Activated naive CD8-positive, alpha-beta T cell (primary cell): ENCODE results near the gene CDH23.

ENCODE experiments used
- H3K27ac Mint-ChIP-seq: one replicate; pipeline ENCODE4 v1.8.0; 2021; ENCODE audit warnings: mixed read lengths
- H3K27me3 Mint-ChIP-seq: one replicate; pipeline ENCODE4 v1.8.0; 2021; ENCODE audit warnings: mixed read lengths
- H3K36me3 Mint-ChIP-seq: one replicate; pipeline ENCODE4 v1.8.0; 2021; ENCODE audit warnings: mixed read lengths
- H3K4me1 Mint-ChIP-seq: one replicate; pipeline ENCODE4 v1.8.0; 2021; ENCODE audit warnings: low read depth, mixed read lengths
- H3K4me3 Mint-ChIP-seq: one replicate; pipeline ENCODE4 v1.8.0; 2021; ENCODE audit warnings: mild to moderate bottlenecking, mixed read lengths
- H3K9me3 Mint-ChIP-seq: one replicate; pipeline ENCODE4 v1.8.0; 2021; ENCODE audit warnings: low read depth, mixed read lengths

CDH23 gene

DNA sequence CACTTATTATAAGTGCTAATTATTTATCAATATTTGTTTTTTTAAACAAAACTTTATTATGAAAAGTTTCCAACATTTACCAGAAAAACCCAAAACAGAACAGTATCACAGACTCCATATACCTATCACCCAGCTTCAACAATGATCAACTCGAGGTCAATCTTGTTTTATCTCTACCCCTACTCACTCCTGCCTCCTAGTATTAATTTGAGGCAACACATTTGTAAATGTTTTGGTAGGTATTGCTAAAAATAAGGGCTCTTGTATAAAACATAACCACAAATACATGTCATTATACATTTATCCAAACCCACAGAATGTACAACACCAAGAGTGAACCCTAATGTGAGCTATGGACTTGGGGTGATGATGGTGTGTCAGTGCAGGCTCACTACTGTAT, 15.9 kb upstream of the CDH23 start:
- no peaks in the 10 kb centered on the region for H3K9me3 Mint-ChIP-seq
- H3K4me3 Mint-ChIP-seq = no peak overlapping the region
- H3K4me1 Mint-ChIP-seq = peaks cover 8% of the 10 kb centered on the region
- peaks cover 2% of the 10 kb centered on the region for H3K27me3 Mint-ChIP-seq
- H3K27ac Mint-ChIP-seq = no peak overlapping the region
- no peaks in the 10 kb centered on the region for H3K36me3 Mint-ChIP-seq

DNA sequence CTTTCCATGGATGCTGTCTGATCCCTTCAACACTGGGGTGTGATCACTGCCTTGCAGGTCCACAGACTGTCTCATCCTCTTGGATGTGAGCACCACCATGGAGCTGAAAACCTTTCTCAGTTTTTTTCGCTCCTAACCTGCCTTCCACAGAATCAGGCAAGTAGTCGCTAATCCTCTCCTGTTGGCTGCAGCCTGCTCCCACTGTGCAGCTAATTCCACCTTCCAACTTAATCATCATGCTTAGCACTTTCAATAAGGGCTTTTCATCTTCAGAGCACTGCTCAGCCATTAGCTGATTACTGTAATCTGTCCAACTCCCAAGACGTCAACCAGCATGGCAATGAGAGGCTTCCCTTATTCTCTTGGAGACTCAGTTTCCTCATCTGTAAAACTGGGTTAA, 15.1 kb upstream of the CDH23 start:
- Mint-ChIP-seq H3K4me1 (peaks cover 4% of the 10 kb centered on the region), H3K27ac (no peak overlapping the region)

DNA sequence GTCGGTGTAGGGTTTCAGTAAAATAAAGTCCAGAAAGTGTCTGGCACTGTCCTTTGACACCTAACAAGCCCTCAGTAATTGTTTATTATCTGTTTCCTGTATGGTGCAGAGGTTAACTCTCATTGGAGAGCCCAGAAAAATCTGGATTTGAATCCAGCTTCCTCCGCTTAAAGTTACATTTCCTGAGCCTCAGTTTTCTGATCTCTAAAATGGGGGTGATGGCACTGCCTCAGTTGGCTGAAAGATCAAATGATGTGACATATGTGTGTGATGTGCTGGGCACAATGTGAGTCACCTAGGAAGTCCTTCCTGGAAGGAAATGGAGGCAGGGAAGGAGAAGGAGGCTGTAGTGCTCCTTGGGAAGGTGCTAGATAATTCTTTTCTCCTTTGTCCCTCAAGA, 14.7 kb upstream of the CDH23 start:
- H3K9me3 Mint-ChIP-seq = no peaks in the 10 kb centered on the region
- no peak overlapping the region for H3K27ac Mint-ChIP-seq
- peaks cover 4% of the 10 kb centered on the region for H3K4me1 Mint-ChIP-seq
- no peak overlapping the region for H3K4me3 Mint-ChIP-seq
- H3K36me3 Mint-ChIP-seq = no peaks in the 10 kb centered on the region
- H3K27me3 Mint-ChIP-seq = peaks cover 2% of the 10 kb centered on the region

More for the DNA sequence above, 15.1 kb upstream of the CDH23 start:
- peaks cover 2% of the 10 kb centered on the region for H3K27me3 Mint-ChIP-seq
- H3K4me3 Mint-ChIP-seq = no peak overlapping the region
- H3K9me3 Mint-ChIP-seq = no peaks in the 10 kb centered on the region
- H3K36me3 Mint-ChIP-seq = no peaks in the 10 kb centered on the region

DNA sequence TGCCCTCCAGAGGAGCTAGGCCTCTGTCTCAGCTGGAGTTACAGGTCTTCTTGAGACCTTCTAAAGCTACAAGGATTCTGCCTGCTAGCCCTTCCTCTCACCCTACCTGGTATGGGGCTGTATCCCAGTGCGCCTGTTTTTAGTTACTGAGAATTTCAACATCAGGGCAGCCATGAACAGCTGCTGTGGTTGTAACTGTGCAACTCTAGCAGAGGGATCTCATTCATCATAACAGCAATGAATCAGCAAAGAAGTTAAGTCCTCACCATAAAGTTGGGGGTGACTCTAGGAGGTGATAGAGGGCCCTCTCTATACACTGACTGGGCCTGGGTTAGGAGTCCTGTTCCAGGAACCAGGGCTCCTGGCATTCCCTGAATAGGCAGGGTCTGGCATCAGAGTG, 14.0 kb upstream of the CDH23 start:
- no peak overlapping the region for H3K27ac Mint-ChIP-seq
- H3K9me3 Mint-ChIP-seq = no peaks in the 10 kb centered on the region
- H3K36me3 Mint-ChIP-seq = no peaks in the 10 kb centered on the region
- H3K4me1 Mint-ChIP-seq = peaks cover under 1% of the 10 kb centered on the region
- H3K27me3 Mint-ChIP-seq = peaks cover 2% of the 10 kb centered on the region
- no peak overlapping the region for H3K4me3 Mint-ChIP-seq

DNA sequence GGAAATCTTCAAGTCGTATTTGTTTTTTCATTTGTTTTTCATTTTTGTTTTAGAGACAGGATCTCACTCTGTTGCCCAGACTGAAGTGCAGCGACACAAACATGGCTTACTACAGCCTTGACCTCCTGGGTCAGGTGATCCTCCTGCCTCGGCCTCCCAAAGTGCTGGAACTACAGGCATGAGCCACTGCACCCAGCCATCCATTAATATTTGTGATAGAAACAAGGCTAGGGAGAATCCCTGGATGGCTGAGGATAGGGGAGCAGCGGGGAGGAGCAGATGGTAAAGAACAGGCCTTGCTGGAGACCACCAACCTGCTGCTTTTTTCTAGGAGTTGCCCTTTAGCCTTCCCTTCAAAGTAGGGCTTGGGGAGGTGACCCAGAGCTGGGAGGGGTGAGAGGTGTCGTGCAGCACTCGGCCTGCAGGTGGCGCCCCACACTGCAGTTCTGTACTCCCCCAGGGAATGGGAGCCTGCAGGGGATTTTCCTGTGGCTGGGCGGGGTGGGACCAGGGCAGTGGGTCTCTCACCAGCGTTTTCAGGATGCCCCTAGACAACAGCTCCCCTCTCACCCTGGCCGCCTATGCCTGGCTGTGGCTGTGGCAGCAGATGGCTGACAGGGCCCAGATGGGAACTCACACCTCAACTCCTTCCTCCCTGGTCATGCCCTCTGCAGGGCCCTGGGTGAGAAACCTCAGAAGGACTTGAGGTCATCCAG, 12.6 kb upstream of the CDH23 start:
- peaks cover 2% of the 10 kb centered on the region for H3K27me3 Mint-ChIP-seq
- H3K4me3 Mint-ChIP-seq = no peak overlapping the region
- no peaks in the 10 kb centered on the region for H3K36me3 Mint-ChIP-seq
- H3K9me3 Mint-ChIP-seq = no peaks in the 10 kb centered on the region
- no peak overlapping the region for H3K27ac Mint-ChIP-seq
- H3K4me1 Mint-ChIP-seq = no peaks in the 10 kb centered on the region

DNA sequence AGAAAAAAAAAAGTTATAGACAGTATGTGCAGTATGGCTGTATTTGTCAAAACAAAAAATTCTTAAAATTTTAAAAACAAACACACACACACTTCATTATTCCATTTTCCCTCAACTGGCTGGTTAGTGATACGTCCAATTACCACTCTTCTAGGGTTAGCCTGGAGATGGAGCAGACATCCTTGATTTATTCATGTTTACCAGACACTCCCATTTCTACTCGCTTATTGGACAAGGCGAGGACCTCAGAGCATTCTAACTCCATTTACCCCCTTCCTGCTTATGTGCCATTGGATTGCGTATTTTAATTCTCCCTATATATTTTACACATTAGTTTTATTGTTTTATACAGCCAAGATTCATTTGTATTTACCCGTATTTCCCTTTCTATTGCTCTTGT, 8.5 kb upstream of the CDH23 start:
- Mint-ChIP-seq H3K4me3 (no peak overlapping the region), H3K36me3 (no peaks in the 10 kb centered on the region), H3K4me1 (peaks cover 4% of the 10 kb centered on the region), H3K27me3 (peaks cover 7% of the 10 kb centered on the region), H3K9me3 (no peaks in the 10 kb centered on the region), H3K27ac (no peak overlapping the region)

DNA sequence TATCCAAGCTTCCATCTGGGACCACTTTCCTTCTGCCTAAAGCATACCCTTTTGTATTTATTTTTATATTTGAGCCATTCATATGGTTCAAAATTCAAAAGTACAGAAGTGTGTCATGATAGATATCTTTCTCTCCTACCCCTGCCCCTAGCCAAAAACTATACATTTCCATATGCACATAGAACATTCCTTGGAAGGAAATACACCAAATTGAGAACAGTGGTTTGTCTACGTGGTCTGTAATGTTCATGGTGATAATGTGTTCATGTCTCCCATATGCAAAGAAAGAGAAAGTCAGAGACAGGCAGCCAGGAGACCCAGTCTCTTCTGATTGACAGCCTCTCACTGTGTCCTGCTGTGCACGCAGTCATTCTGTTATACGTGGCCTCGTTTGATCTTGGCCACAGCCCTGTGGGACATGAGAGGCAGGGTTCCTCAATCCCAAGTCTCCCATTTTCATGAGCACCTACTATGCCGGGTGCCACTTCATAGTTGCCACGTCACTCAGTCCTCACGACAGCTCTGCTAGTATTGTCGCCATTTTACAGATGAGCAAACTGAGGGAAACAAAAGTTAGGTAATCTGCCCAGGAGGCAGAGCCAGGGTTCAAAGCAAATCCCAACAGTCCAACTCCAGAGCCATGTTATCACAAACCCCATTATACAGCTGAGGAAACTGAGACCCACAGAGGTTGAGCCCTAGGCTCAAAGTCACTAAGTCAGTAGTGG, 8.0 kb upstream of the CDH23 start:
- H3K4me3 Mint-ChIP-seq = no peak overlapping the region
- peaks cover 4% of the 10 kb centered on the region for H3K4me1 Mint-ChIP-seq
- H3K9me3 Mint-ChIP-seq = no peaks in the 10 kb centered on the region
- H3K27me3 Mint-ChIP-seq = peaks cover 10% of the 10 kb centered on the region
- H3K27ac Mint-ChIP-seq = no peak overlapping the region
- H3K36me3 Mint-ChIP-seq = no peaks in the 10 kb centered on the region

DNA sequence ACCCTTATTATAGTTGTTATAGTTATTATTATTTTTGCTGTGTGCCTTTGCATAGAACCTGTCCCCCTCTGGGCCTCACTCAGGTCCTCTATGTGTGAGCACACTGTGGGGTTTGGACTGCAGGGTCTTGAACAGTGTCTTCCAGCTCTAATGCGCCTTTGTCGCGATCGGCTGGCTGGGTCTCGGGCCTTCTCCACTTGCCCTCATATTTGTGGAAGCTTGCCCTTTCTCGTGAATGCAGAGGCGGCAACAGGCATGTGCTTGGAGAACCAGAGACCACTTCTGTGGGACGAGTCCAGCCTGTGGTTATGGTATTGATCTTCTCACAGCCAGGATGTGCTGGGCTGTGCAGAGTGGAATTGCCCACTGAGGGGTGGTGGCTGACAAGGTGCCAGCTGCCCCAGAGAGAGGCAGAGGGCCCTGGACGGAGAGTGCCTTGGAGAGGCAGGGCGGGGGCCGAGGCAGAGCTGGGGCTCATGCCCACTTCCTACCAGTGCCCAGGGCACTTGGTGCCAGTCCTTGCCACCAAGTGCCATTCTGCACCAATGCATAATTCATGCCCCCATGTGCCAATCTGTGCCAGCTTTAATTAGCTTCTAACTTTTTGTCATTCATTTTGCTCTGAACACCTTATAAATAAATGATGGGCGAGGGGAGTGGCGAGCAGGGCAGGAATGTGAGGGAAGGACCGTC, 6.8 kb upstream of the CDH23 start:
- no peak overlapping the region for H3K4me3 Mint-ChIP-seq
- H3K27ac Mint-ChIP-seq = no peak overlapping the region
- H3K27me3 Mint-ChIP-seq = peaks cover 15% of the 10 kb centered on the region
- no peaks in the 10 kb centered on the region for H3K36me3 Mint-ChIP-seq
- H3K4me1 Mint-ChIP-seq = peaks cover 4% of the 10 kb centered on the region
- H3K9me3 Mint-ChIP-seq = no peaks in the 10 kb centered on the region

DNA sequence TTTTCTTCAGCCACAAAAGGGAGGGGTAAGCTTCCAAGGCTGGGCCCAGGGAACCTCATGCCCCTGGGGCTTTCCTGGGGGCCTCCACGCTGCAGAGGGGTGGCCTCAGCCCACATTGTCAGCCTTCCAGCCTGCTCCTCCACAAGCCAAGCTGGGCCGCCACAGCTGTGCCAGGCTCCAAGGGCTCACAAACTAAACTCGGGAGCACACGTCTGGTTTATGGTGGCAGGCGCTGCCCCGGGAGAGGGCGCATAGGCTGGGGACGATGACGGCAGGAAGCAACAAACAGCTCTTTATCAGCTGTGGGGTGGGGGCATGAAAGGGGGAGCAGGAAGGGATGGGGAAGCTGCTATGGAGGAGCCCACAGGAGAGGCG, 6.3 kb upstream of the CDH23 start:
- Mint-ChIP-seq H3K36me3 (no peaks in the 10 kb centered on the region), H3K4me3 (no peak overlapping the region), H3K4me1 (peaks cover 4% of the 10 kb centered on the region), H3K9me3 (no peaks in the 10 kb centered on the region), H3K27ac (no peak overlapping the region), H3K27me3 (peaks cover 19% of the 10 kb centered on the region)

DNA sequence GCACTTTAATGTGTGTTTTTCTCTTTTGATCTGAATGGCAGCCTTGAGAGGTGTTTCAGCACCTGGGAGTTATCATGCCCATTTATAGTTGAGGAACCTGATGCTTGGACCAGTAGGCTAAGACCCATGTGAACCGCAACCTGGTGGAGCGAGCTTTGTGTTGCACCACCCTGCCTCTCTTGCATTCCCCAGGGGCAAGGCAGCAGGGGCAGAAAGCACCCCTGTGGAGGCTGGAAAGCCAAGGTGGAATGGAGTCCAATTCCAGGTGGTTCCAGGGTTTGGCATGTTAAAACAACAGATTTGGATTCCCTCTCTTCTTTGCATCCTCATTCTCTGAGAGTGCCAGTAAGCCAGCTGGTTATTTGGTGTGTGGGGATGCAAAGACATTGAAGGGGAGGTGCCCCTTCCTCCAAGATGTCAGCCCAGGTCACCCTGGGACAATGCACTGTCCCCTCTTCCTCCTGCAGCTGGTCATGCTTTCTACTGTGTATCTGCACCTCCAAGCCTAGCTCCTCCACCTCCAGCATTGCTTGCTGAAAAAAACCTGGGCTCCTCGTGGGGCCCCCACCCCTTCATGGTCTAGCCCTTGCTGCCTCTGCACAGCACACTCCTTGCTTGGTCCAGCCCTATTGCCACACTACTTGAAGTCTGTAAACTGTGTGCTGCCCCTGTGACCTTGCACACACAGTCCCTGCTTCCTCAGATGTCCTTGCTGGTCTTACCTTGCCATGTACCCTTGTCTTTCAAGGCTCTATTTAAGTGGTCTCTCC, 5.6 kb upstream of the CDH23 start:
- Mint-ChIP-seq H3K36me3 (no peaks in the 10 kb centered on the region), H3K27ac (no peak overlapping the region), H3K4me1 (peaks cover 9% of the 10 kb centered on the region), H3K27me3 (peaks cover 25% of the 10 kb centered on the region), H3K9me3 (no peaks in the 10 kb centered on the region), H3K4me3 (no peak overlapping the region)

DNA sequence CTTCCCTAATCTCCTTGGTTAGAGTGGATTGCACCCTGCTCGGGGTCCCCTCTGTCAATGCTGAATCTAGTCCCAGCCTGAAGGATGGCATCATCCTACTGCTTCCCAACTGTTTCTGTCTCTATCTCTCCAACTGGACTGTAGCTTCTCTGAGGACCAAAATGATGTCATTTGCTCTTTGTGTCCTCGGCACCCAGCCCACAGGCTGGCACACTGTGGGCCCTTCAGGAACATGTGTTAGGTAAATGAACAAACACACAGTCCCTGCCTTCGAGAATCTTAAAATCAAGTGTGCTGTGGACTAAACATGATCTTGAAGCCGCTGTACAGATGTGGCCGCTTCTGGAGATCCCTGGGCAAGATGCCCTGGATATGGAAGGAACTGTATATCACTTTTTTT, 5.0 kb upstream of the CDH23 start:
- Mint-ChIP-seq H3K27me3 (peaks cover 25% of the 10 kb centered on the region), H3K4me3 (no peak overlapping the region), H3K36me3 (no peaks in the 10 kb centered on the region), H3K27ac (no peak overlapping the region), H3K4me1 (peaks cover 9% of the 10 kb centered on the region), H3K9me3 (no peaks in the 10 kb centered on the region)

DNA sequence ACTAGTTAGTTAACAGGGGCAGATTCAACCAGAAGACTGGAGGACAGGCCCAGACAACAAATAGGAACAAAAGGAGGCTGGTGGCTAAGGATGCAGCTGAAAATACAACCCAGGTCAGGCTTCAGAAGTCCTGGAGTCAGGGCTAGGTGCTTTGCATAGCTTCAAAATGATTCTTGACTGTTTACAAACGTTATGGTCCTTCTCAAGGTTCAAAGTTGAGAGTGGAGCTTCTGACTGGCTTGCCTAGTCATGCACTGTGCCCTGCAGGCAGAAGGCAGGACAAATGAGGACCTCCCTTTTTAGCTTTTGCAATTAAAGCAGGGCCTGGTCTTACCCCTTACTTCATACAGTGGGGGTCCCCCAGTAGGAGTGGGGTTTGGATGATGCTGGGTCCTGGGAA, 4.4 kb upstream of the CDH23 start:
- Mint-ChIP-seq H3K4me1 (peaks cover 9% of the 10 kb centered on the region), H3K27me3 (peaks cover 25% of the 10 kb centered on the region)

DNA sequence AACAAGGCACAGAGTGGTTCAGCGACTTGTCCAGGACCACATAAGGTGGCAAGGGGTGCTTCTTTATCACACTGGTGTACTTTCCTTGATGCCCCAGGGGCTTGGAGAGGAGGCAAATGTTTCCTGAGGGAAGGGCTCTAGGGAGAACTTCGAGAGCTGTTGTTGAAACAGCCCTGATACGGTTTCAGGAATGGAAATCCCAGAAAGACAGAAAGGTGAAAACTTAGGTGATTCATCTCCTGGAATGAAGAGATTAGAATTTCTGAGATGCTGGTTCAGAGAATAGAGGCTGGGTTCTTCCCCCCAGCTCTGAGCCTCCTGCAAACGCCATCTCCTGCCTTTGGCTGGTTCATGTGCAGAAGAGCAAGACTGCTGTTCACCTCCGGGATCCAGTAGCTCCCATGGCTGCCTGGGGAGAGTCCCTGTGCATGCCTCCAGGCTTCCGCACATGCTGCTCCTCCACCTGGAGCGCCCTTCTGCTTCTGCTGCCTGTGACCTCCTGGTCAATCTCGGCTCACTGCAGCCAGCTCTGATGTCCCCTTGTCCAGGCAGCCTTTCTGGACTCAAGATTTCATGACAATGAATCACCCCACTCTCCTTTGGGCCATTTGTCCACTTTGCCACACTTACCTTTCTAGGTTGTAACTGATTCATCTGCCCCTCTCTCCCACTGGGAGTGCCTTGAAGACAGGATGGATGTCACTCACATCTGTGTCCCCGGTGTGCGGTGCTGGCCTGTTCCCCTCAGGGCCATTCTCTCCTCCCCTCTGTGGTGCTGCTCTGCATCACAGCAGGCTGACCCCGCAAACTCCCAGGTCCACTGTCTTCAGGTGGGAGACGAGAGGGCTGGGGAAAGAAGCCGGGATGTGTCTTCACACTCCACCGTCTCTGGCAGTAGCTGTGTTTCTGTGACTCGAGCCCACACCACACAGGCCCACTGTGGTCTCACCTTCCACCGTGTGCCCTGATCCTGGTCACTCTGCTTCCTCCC, 3.6 kb upstream of the CDH23 start:
- Mint-ChIP-seq H3K4me1 (peaks cover 9% of the 10 kb centered on the region), H3K36me3 (no peaks in the 10 kb centered on the region), H3K4me3 (no peak overlapping the region), H3K27ac (no peak overlapping the region), H3K27me3 (peaks cover 26% of the 10 kb centered on the region), H3K9me3 (no peaks in the 10 kb centered on the region)

More for the DNA sequence above, 4.4 kb upstream of the CDH23 start:
- H3K9me3 Mint-ChIP-seq = no peaks in the 10 kb centered on the region
- no peak overlapping the region for H3K4me3 Mint-ChIP-seq
- no peak overlapping the region for H3K27ac Mint-ChIP-seq
- no peaks in the 10 kb centered on the region for H3K36me3 Mint-ChIP-seq
